ENCODE measurements around the gene SYNE1. TPM values are rescaled to one million over a fixed set of nuclear protein-coding genes. Genes with fewer than 3 reads are reported as not detected.

The SYNE1 gene
- total RNA-seq, 4 donors from 2014 or later = 411 to 622 (median 490) TPM

DNA sequence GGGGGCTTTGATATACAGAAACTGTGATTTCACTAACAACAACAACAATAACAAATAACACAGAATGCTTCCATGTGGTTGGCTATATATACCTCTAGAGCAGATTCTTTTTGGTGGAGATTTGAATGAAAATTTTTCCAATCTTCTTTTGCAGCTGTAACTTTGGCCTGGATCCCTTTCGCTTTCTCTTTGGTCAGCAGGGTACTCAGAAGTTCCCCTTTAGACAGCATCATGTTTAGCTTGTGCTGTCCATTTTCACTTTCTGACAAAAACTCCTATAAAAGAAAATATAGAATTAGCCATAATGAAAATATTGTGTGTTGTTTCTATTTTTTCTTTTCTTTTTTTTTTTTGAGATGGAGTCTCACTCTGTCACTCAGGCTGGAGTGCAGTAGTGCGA, 264.2 kb downstream of the SYNE1 start:
- no peaks in the 10 kb centered on the region for H3K27me3 ChIP-seq
- H3K4me3 ChIP-seq (replicated peaks in 1 of 3) = no peak overlapping the region
- peaks cover 28 to 55% of the 10 kb centered on the region in 2 donors for H3K36me3 ChIP-seq
- no peak overlapping the region for H3K27ac ChIP-seq
- peaks cover 2 to 3% of the 10 kb centered on the region in 2 donors for H3K4me1 ChIP-seq
- TF ChIP-seq, protein P1, sequence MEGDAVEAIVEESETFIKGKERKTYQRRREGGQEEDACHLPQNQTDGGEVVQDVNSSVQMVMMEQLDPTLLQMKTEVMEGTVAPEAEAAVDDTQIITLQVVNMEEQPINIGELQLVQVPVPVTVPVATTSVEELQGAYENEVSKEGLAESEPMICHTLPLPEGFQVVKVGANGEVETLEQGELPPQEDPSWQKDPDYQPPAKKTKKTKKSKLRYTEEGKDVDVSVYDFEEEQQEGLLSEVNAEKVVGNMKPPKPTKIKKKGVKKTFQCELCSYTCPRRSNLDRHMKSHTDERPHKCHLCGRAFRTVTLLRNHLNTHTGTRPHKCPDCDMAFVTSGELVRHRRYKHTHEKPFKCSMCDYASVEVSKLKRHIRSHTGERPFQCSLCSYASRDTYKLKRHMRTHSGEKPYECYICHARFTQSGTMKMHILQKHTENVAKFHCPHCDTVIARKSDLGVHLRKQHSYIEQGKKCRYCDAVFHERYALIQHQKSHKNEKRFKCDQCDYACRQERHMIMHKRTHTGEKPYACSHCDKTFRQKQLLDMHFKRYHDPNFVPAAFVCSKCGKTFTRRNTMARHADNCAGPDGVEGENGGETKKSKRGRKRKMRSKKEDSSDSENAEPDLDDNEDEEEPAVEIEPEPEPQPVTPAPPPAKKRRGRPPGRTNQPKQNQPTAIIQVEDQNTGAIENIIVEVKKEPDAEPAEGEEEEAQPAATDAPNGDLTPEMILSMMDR (IDR thresholded peaks at IDR 0.05) = no peak
- no peak for TF ChIP-seq POLR2A (IDR thresholded peaks at IDR 0.05)
- no peaks in the 10 kb centered on the region for H3K9me3 ChIP-seq
- intact Hi-C loops (cut with DNase I) = no loop called here
- 96 to 99% methylated on average over 2 of the region's 2 CpGs for WGBS, 2 donors
- DNase-seq = no peak

DNA sequence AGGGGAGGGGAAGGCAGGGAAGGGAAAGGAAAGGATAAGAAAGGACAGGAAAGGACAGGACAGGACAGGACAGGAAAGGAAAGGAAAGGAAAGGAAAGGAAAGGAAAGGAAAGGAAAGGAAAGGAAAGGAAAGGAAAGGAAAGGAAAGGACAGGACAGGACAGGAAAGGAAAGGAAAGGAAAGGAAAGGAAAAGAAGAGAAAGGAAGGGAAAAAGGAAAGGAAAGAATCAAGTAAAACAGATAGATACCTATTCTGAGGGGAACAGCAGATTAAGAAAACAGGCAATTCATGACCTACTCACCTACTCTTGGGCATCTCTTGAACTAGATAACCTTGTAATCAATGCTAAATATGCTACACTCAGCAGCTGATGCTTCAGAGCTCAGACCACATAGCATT, 265.4 kb downstream of the SYNE1 start:
- H3K4me1 ChIP-seq = no peaks in the 10 kb centered on the region
- H3K36me3 ChIP-seq = peaks cover 38 to 65% of the 10 kb centered on the region in 2 donors
- TF ChIP-seq POLR2A (IDR thresholded peaks at IDR 0.05) = no peak
- TF ChIP-seq, protein P1 (IDR thresholded peaks at IDR 0.05) = no peak
- no peak overlapping the region for H3K4me3 ChIP-seq (replicated peaks in 1 of 3)
- H3K27ac ChIP-seq = no peak overlapping the region
- H3K27me3 ChIP-seq = no peaks in the 10 kb centered on the region
- no peaks in the 10 kb centered on the region for H3K9me3 ChIP-seq
- no peak for DNase-seq
- intact Hi-C loops (cut with DNase I) = no loop called here

DNA sequence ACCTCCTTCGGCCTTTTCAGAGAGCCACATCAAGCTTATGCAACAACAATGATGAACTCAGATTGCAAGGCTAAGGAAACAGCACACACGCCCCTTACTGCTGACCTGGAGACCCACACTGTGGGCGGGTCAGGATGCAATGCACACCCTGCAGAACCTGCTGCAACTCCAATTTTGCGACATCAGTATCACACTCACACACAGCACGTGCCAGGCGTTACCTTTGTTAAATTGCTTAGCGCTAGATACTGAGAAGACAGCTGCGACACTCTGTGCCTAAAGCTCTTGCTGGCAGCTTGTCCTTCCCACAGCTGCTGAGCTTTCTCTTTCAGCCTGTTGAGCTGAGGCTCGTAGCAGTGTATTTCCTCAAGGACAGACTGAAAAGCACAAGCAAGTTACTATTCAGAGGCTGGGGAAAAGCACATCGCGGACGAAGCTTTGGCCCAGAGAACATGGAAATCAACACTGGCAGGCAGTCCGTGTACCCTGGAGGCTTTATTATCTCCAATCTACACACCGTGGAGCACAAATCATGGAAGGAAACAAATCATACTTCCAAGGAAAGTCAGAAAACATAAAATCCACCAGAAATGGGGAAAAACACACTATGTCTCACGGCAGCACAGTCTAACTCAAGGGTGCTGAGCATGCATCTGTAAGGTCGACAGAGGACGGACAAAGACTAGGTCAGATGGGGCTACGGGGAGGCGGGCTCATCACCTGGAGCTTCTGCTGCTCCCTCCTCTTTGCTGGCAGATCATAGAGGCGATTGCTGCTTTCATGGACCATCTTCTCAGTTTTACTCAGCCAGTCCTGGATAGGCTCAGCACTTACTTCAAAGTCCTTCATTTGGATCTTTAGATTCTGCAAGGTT, 268.2 kb downstream of the SYNE1 start:
- Histone ChIP-seq H3K27me3 (no peaks in the 10 kb centered on the region), H3K4me1 (no peaks in the 10 kb centered on the region), H3K9me3 (no peaks in the 10 kb centered on the region), H3K27ac (no peak overlapping the region), H3K4me3 (replicated peaks in 1 of 3) (no peak overlapping the region), H3K36me3 (peaks cover 57 to 71% of the 10 kb centered on the region in 2 donors)
- WGBS, 2 donors = 81 to 83% methylated on average over 20 of the region's 20 CpGs
- TF ChIP-seq, protein P1 (IDR thresholded peaks at IDR 0.05) = no peak
- no peak for TF ChIP-seq POLR2A (IDR thresholded peaks at IDR 0.05)
- intact Hi-C loops (cut with DNase I) = no loop called here
- no peak for DNase-seq

DNA sequence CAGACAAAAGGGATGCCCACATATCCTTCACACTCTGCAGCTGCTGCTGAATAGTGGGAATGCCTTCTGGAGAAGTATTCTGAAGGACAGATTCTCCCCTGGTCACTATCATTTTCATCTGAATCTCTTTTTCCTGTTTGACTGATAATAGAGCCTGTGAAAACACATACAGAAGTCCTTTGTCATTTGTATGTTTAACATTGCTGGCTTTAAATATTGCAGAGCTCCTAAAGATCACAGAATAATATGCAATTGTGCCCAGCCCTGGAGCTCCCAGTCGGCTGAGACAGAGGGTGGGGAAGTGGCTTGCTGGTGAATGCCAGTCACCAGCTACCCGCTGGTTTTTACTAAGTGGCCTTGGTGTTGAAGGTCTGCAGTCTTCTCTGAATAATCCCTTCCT, 272.3 kb downstream of the SYNE1 start:
- Histone ChIP-seq H3K4me3 (replicated peaks in 1 of 3) (no peak overlapping the region), H3K27ac (no peak overlapping the region), H3K4me1 (no peaks in the 10 kb centered on the region), H3K27me3 (no peaks in the 10 kb centered on the region), H3K9me3 (no peaks in the 10 kb centered on the region), H3K36me3 (peaks cover 75 to 76% of the 10 kb centered on the region in 2 donors)
- WGBS, 2 donors = 74 to 82% methylated on average over 2 of the region's 2 CpGs
- no peak for DNase-seq
- intact Hi-C loops (cut with DNase I) = no loop called here
- TF ChIP-seq, protein P1 (IDR thresholded peaks at IDR 0.05) = no peak
- no peak for TF ChIP-seq POLR2A (IDR thresholded peaks at IDR 0.05)

DNA sequence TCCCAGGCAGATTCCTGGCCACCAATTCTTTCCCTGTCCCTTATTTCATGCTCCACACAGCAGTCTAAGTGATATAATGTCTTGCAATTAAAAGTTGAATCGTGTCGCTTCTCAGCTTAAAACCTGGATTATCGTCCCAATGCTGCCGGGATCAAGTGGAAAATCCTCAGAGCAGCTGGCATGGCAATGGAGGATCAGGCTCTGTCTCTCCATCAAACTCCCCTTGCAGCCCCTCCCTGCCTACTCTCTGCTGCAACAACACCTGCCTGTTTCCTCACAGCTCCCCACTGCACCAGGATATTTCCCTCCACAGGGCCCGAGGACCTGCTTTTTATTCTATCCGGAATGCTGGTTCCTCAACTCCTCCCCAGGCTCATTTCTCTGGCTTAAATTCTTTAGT, 277.1 kb downstream of the SYNE1 start:
- no peak for DNase-seq
- Histone ChIP-seq H3K27ac (no peak overlapping the region), H3K27me3 (no peaks in the 10 kb centered on the region), H3K9me3 (no peaks in the 10 kb centered on the region), H3K36me3 (peaks cover 70 to 71% of the 10 kb centered on the region in 2 donors), H3K4me3 (replicated peaks in 1 of 3) (no peak overlapping the region), H3K4me1 (no peaks in the 10 kb centered on the region)
- TF ChIP-seq, protein P1 (IDR thresholded peaks at IDR 0.05) = no peak
- no peak for TF ChIP-seq POLR2A (IDR thresholded peaks at IDR 0.05)
- intact Hi-C loops (cut with DNase I) = no loop called here
- 89 to 93% methylated on average over 6 of the region's 6 CpGs for WGBS, 2 donors
